ENCODE measurements around the gene TENM3. TPM values are rescaled to one million over a fixed set of nuclear protein-coding genes. Genes with fewer than 3 reads are reported as not detected.

TENM3 gene
- polyA plus RNA-seq, 1 experiment = 9.2 TPM

DNA sequence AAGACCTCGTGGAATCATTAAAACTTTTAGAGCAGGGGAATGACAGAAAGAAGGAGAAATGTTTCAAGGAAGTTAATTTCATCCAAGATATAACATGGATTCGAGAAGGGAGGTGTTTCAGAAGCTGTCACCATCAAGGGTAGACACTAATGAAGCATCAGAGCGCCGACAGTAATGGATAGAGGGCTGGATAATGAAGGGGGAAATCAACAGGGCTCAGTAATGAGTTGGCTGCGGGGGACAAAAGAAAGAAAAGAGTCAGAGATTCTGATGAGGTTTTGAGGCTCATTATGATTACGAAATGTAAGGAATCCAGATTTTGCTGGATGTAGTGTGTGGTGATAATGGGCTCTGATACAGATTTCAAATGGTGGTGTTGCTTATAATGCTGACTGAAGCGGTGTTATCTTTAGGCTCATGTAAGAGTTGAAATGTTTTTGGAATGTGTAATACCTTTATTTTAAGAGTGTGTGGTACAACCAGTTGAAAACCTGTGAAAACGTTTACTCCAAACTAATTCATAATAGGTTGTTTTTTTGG, 39.3 kb upstream of the TENM3 start:
- Histone ChIP-seq H3K36me3 (ENCODE audit: control insufficient read depth, insufficient read depth, low read length) (no peaks in the 10 kb centered on the region), H3K27me3 (ENCODE audit: control insufficient read depth, insufficient read depth, low read length) (no peaks in the 10 kb centered on the region), H3K4me3 (ENCODE audit: low read depth, low read length) (no peak overlapping the region)
- ChIA-PET CTCF (no interaction called here), POLR2A (no interaction called here)
- TF ChIP-seq, protein P1, sequence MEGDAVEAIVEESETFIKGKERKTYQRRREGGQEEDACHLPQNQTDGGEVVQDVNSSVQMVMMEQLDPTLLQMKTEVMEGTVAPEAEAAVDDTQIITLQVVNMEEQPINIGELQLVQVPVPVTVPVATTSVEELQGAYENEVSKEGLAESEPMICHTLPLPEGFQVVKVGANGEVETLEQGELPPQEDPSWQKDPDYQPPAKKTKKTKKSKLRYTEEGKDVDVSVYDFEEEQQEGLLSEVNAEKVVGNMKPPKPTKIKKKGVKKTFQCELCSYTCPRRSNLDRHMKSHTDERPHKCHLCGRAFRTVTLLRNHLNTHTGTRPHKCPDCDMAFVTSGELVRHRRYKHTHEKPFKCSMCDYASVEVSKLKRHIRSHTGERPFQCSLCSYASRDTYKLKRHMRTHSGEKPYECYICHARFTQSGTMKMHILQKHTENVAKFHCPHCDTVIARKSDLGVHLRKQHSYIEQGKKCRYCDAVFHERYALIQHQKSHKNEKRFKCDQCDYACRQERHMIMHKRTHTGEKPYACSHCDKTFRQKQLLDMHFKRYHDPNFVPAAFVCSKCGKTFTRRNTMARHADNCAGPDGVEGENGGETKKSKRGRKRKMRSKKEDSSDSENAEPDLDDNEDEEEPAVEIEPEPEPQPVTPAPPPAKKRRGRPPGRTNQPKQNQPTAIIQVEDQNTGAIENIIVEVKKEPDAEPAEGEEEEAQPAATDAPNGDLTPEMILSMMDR (IDR thresholded peaks at IDR 0.05; ENCODE audit: insufficient read depth, low read depth, low read length) = no peak
- no peak for DNase-seq (ENCODE audit: low read depth)

DNA sequence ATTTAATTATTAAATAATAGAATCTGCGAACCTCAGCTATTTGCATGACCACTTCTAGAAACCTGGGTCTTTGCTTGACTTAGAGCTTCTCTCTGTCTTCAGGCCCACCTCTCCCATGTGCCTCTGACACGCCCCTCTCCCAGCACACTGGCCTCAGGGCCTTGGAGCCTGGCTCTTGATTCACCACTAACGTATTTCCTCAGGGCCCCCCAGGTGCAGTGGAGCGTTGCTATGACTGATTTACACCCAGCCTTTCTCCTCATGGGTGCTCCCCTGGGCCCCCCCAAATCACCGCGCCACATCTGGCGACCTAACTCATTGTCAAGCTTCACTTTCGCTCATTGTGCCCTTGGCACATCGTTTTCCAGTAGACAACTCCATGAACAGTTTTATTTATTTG, 37.9 kb upstream of the TENM3 start:
- no peak overlapping the region for H3K4me3 ChIP-seq (ENCODE audit: low read depth, low read length)
- TF ChIP-seq, protein P1 (IDR thresholded peaks at IDR 0.05; ENCODE audit: insufficient read depth, low read depth, low read length) = no peak
- H3K27me3 ChIP-seq (ENCODE audit: control insufficient read depth, insufficient read depth, low read length) = no peaks in the 10 kb centered on the region
- POLR2A ChIA-PET = no interaction called here
- no peaks in the 10 kb centered on the region for H3K36me3 ChIP-seq (ENCODE audit: control insufficient read depth, insufficient read depth, low read length)
- CTCF ChIA-PET = interaction anchor here (0.5 kb wide), 1 partner anchor 58 kb away, joined by 3 read pairs; no protein-coding TSS in a partner anchor
- no peak for DNase-seq (ENCODE audit: low read depth)

DNA sequence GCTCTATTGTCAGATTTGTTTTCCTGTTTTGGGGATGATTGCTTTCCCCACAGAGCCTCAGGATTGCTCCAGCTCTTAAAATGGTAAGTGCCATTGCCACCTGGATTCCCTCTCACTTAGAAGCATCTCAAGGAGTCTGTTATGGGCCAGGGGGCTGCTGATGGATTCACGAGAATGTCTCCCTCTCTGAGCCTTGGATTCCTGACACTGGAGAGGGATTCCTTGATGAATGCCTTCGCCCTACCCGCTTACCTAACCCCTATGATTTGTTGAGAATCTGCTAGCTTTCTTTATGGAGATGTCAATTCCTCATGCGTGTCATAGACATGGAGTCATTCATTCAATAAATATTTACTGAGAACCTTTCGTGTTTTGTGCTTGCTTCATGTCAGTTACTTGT, 36.9 kb upstream of the TENM3 start:
- DNase-seq (ENCODE audit: low read depth) = no peak
- H3K27me3 ChIP-seq (ENCODE audit: control insufficient read depth, insufficient read depth, low read length) = no peaks in the 10 kb centered on the region
- H3K4me3 ChIP-seq (ENCODE audit: low read depth, low read length) = no peak overlapping the region
- POLR2A ChIA-PET = no interaction called here
- TF ChIP-seq, protein P1 (IDR thresholded peaks at IDR 0.05; ENCODE audit: insufficient read depth, low read depth, low read length) = no peak
- CTCF ChIA-PET = interaction anchor here (0.5 to 0.9 kb wide), 2 partner anchors 18 to 155 kb away, joined by 3 read pairs; no protein-coding TSS in a partner anchor
- H3K36me3 ChIP-seq (ENCODE audit: control insufficient read depth, insufficient read depth, low read length) = no peaks in the 10 kb centered on the region

DNA sequence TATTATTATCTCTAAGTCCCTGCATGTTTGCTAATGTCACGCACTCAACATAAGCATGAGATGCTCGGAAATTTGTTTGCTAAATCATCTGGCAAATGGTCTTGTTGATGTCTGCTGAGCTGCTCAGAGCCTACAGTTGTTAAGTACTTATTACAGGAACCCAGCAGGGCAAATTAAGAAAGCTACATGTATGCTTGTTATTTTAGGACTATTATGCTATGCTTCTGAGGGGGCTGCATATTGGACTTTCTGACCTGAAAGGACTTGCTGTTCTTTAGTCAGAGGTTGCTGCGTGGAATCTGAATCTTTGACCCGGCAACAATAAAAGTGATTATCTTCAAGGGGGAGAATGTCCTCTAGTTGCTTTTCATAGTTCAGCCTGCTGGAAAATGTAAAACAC, 36.3 kb upstream of the TENM3 start:
- no peak for DNase-seq (ENCODE audit: low read depth)
- CTCF ChIA-PET = interaction anchor here (0.9 kb wide), 1 partner anchor 18 kb away, joined by 3 read pairs; no protein-coding TSS in a partner anchor
- POLR2A ChIA-PET = interaction anchor here (0.9 kb wide), 1 partner anchor 10 kb away, joined by 3 read pairs; no protein-coding TSS in a partner anchor
- H3K36me3 ChIP-seq (ENCODE audit: control insufficient read depth, insufficient read depth, low read length) = no peaks in the 10 kb centered on the region
- TF ChIP-seq, protein P1 (IDR thresholded peaks at IDR 0.05; ENCODE audit: insufficient read depth, low read depth, low read length) = no peak
- no peak overlapping the region for H3K4me3 ChIP-seq (ENCODE audit: low read depth, low read length)
- H3K27me3 ChIP-seq (ENCODE audit: control insufficient read depth, insufficient read depth, low read length) = no peaks in the 10 kb centered on the region

DNA sequence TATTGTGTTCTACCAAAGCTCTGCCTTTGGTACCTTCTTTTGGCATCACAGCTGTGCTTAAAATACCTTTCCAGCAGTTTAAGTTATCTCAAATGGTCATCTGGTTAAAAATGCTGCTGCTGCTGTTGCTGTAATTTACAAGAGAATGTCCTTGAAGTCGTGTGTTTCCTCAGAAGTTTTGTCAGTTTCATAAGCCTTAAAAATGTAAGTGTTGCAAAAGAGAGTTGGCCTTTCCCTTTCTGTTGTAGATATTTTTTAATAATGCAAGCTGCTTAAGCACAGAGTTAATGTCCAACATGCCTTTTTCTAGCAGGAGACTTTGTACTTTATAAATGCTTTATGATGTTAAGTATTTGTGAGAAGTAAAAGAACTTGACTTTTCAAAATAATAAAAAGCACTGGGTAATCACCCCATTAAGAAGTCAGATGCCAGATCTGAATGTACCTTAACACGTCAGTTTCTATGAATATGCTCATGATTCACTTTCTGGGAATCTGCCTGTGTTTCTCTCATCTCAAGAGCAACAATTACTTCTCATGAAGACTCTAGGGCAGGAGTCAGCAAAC, 35.3 kb upstream of the TENM3 start:
- DNase-seq (ENCODE audit: low read depth) = peak; percentile 77
- ChIA-PET CTCF (interaction anchor here (1.0 kb wide), 1 partner anchor 13 kb away, joined by 3 read pairs; no protein-coding TSS in a partner anchor), POLR2A (interaction anchor here (0.9 kb wide), 1 partner anchor 11 kb away, joined by 3 read pairs; no protein-coding TSS in a partner anchor)
- TF ChIP-seq, protein P1 (IDR thresholded peaks at IDR 0.05; ENCODE audit: insufficient read depth, low read depth, low read length) = no peak
- no peaks in the 10 kb centered on the region for H3K36me3 ChIP-seq (ENCODE audit: control insufficient read depth, insufficient read depth, low read length)
- no peaks in the 10 kb centered on the region for H3K27me3 ChIP-seq (ENCODE audit: control insufficient read depth, insufficient read depth, low read length)
- H3K4me3 ChIP-seq (ENCODE audit: low read depth, low read length) = no peak overlapping the region

Data from BJ (cell line).